ENCODE data around the gene FOXS1. TPM values are rescaled to one million over a fixed set of nuclear protein-coding genes. Genes with fewer than 3 reads are reported as not detected.
"Not testable (repeated sequence)": the region's sequence is repeated elsewhere in the genome, so short reads cannot be mapped to it uniquely, and the experiment has no call there.

Gene FOXS1
- total RNA-seq, 2 experiments from 2014 or later, result not detected

GRCh38 chr20:31814142-31814541 is 31.3 kb downstream of the FOXS1 start:
- H3K36me3 Mint-ChIP-seq (ENCODE audit: low read depth); H3K27me3 Mint-ChIP-seq (ENCODE audit: low read depth); H3K4me1 Mint-ChIP-seq (ENCODE audit: low read depth); H3K9me3 Mint-ChIP-seq; H3K4me3 Mint-ChIP-seq; intact Hi-C loops (cut with micrococcal nuclease); H3K27ac Mint-ChIP-seq; DNase-seq: not testable (repeated sequence)
- CTCF ChIA-PET, result interaction anchor here (0.6 to 2.1 kb wide), 4 partner anchors 9 to 64 kb away, joined by 3 to 5 read pairs (median 4); no protein-coding TSS in a partner anchor

GRCh38 chr20:31813611-31814010 is 31.8 kb downstream of the FOXS1 start:
- H3K4me1 Mint-ChIP-seq (ENCODE audit: low read depth), result no peaks in the 10 kb centered on the region
- no peak for DNase-seq
- H3K4me3 Mint-ChIP-seq, result no peak overlapping the region
- no peaks in the 10 kb centered on the region for H3K27me3 Mint-ChIP-seq (ENCODE audit: low read depth)
- intact Hi-C loops (cut with micrococcal nuclease), result no loop called here
- no peak overlapping the region for H3K27ac Mint-ChIP-seq
- no peaks in the 10 kb centered on the region for H3K9me3 Mint-ChIP-seq
- H3K36me3 Mint-ChIP-seq (ENCODE audit: low read depth), result no peaks in the 10 kb centered on the region
- CTCF ChIA-PET, result interaction anchor here (0.6 to 1.8 kb wide), 3 partner anchors 9 to 63 kb away, joined by 3 to 4 read pairs (median 4); no protein-coding TSS in a partner anchor

GRCh38 chr20:31811796-31812728 is 33.3 kb downstream of the FOXS1 start:
- Mint-ChIP-seq H3K36me3 (ENCODE audit: low read depth) (no peaks in the 10 kb centered on the region), H3K9me3 (no peaks in the 10 kb centered on the region), H3K4me3 (no peak overlapping the region), H3K27me3 (ENCODE audit: low read depth) (no peaks in the 10 kb centered on the region), H3K4me1 (ENCODE audit: low read depth) (no peaks in the 10 kb centered on the region), H3K27ac (no peak overlapping the region)
- intact Hi-C loops (cut with micrococcal nuclease), result no loop called here
- CTCF ChIA-PET, result interaction anchor here (0.9 kb wide), 1 partner anchor 11 kb away, joined by 3 read pairs; no protein-coding TSS in a partner anchor
- DNase-seq, result no peak

GRCh38 chr20:31811198-31811597 is 34.2 kb downstream of the FOXS1 start:
- H3K9me3 Mint-ChIP-seq, result no peaks in the 10 kb centered on the region
- H3K4me1 Mint-ChIP-seq (ENCODE audit: low read depth), result no peaks in the 10 kb centered on the region
- CTCF ChIA-PET, result interaction anchor here (1.4 kb wide), 1 partner anchor 11 kb away, joined by 3 read pairs; no protein-coding TSS in a partner anchor
- no peaks in the 10 kb centered on the region for H3K27me3 Mint-ChIP-seq (ENCODE audit: low read depth)
- H3K4me3 Mint-ChIP-seq, result no peak overlapping the region
- H3K36me3 Mint-ChIP-seq (ENCODE audit: low read depth), result no peaks in the 10 kb centered on the region
- no peak overlapping the region for H3K27ac Mint-ChIP-seq
- intact Hi-C loops (cut with micrococcal nuclease), result no loop called here
- no peak for DNase-seq

- Mint-ChIP-seq H3K4me3 (no peak overlapping the region), H3K27ac (no peak overlapping the region), H3K9me3 (no peaks in the 10 kb centered on the region), H3K27me3 (ENCODE audit: low read depth) (no peaks in the 10 kb centered on the region), H3K4me1 (ENCODE audit: low read depth) (no peaks in the 10 kb centered on the region), H3K36me3 (ENCODE audit: low read depth) (no peaks in the 10 kb centered on the region)
- intact Hi-C loops (cut with micrococcal nuclease), result no loop called here
- CTCF ChIA-PET, result interaction anchor here (0.6 to 1.4 kb wide), 4 partner anchors 12 to 23 kb away, joined by 3 to 4 read pairs (median 3); no protein-coding TSS in a partner anchor
- no peak for DNase-seq
Measured at GRCh38 chr20:31809661-31810060, 35.7 kb downstream of the FOXS1 start.

GRCh38 chr20:31808481-31808880 is 36.9 kb downstream of the FOXS1 start:
- Mint-ChIP-seq H3K9me3 (no peaks in the 10 kb centered on the region), H3K27me3 (ENCODE audit: low read depth) (no peaks in the 10 kb centered on the region), H3K27ac (no peak overlapping the region), H3K4me3 (no peak overlapping the region), H3K36me3 (ENCODE audit: low read depth) (peaks cover 5% of the 10 kb centered on the region), H3K4me1 (ENCODE audit: low read depth) (peaks cover 9% of the 10 kb centered on the region)
- intact Hi-C loops (cut with micrococcal nuclease), result no loop called here
- DNase-seq, result no peak
- CTCF ChIA-PET, result interaction anchor here (1.2 to 2.2 kb wide), 3 partner anchors 10 to 15 kb away, joined by 4 to 7 read pairs (median 5); no protein-coding TSS in a partner anchor

GRCh38 chr20:31806564-31807355 is 38.6 kb downstream of the FOXS1 start:
- no peak overlapping the region for H3K27ac Mint-ChIP-seq
- peaks cover 12% of the 10 kb centered on the region for H3K4me1 Mint-ChIP-seq (ENCODE audit: low read depth)
- H3K4me3 Mint-ChIP-seq, result no peak overlapping the region
- H3K27me3 Mint-ChIP-seq (ENCODE audit: low read depth), result no peaks in the 10 kb centered on the region
- peaks cover 16% of the 10 kb centered on the region for H3K36me3 Mint-ChIP-seq (ENCODE audit: low read depth)
- CTCF ChIA-PET, result interaction anchor here (2.2 kb wide), 1 partner anchor 16 kb away, joined by 7 read pairs; no protein-coding TSS in a partner anchor
- H3K9me3 Mint-ChIP-seq, result no peaks in the 10 kb centered on the region
- intact Hi-C loops (cut with micrococcal nuclease), result no loop called here
- DNase-seq, result no peak

- H3K27ac Mint-ChIP-seq, result no peak overlapping the region
Measured at GRCh38 chr20:31803552-31804291, 41.7 kb downstream of the FOXS1 start.

GRCh38 chr20:31801508-31801907 is 43.9 kb downstream of the FOXS1 start:
- intact Hi-C loops (cut with micrococcal nuclease), result no loop called here
- no peak overlapping the region for H3K4me3 Mint-ChIP-seq
- no peak overlapping the region for H3K27ac Mint-ChIP-seq
- CTCF ChIA-PET, result no interaction called here
- H3K36me3 Mint-ChIP-seq (ENCODE audit: low read depth), result peaks cover 52% of the 10 kb centered on the region
- peaks cover 12% of the 10 kb centered on the region for H3K4me1 Mint-ChIP-seq (ENCODE audit: low read depth)
- H3K27me3 Mint-ChIP-seq (ENCODE audit: low read depth), result no peaks in the 10 kb centered on the region
- H3K9me3 Mint-ChIP-seq, result no peaks in the 10 kb centered on the region
- DNase-seq, result no peak

More at GRCh38 chr20:31803552-31804291, 41.7 kb downstream of the FOXS1 start:
- no peak for DNase-seq
- H3K27me3 Mint-ChIP-seq (ENCODE audit: low read depth), result no peaks in the 10 kb centered on the region
- CTCF ChIA-PET, result no interaction called here
- no peaks in the 10 kb centered on the region for H3K9me3 Mint-ChIP-seq
- H3K36me3 Mint-ChIP-seq (ENCODE audit: low read depth), result peaks cover 35% of the 10 kb centered on the region
- H3K4me3 Mint-ChIP-seq, result no peak overlapping the region
- intact Hi-C loops (cut with micrococcal nuclease), result no loop called here
- H3K4me1 Mint-ChIP-seq (ENCODE audit: low read depth), result peaks cover 12% of the 10 kb centered on the region

GRCh38 chr20:31797364-31797763 is 48.0 kb downstream of the FOXS1 start:
- H3K27ac Mint-ChIP-seq, result no peak overlapping the region
- CTCF ChIA-PET, result interaction anchor here (0.8 to 1.0 kb wide), 2 partner anchors 26 to 233 kb away, joined by 3 read pairs; no protein-coding TSS in a partner anchor
- intact Hi-C loops (cut with micrococcal nuclease), result no loop called here
- H3K4me1 Mint-ChIP-seq (ENCODE audit: low read depth), result no peaks in the 10 kb centered on the region
- no peak overlapping the region for H3K4me3 Mint-ChIP-seq
- H3K27me3 Mint-ChIP-seq (ENCODE audit: low read depth), result no peaks in the 10 kb centered on the region
- DNase-seq, result no peak
- peaks cover 72% of the 10 kb centered on the region for H3K36me3 Mint-ChIP-seq (ENCODE audit: low read depth)
- H3K9me3 Mint-ChIP-seq, result no peaks in the 10 kb centered on the region

All from activated naive CD4-positive, alpha-beta T cell treated with anti-CD3 and anti-CD28 coated beads for 36 hours (primary cell).